Embryonic facial prominence (tissue), 1 donor: ENCODE data around the gene TMC3.
"Not testable (repeated sequence)": the region's sequence is repeated elsewhere in the genome, so short reads cannot be mapped to it uniquely, and the experiment has no call there.

Experiments used
- DNase-seq: peaks from one replicate; pipeline ENCODE4 v3.0.0-alpha.2; 2016; ENCODE audit errors: extremely low spot score

Gene TMC3

GRCh38 chr15:81384891-81385720, 11.1 kb upstream of the TMC3 start:
- no peak for DNase-seq

GRCh38 chr15:81381720-81382119, 7.7 kb upstream of the TMC3 start:
- no peak for DNase-seq

- no peak for DNase-seq
Measured at GRCh38 chr15:81380668-81381067, 6.7 kb upstream of the TMC3 start.

GRCh38 chr15:81380203-81380602, 6.2 kb upstream of the TMC3 start:
- DNase-seq: no peak

GRCh38 chr15:81379269-81379668, 5.3 kb upstream of the TMC3 start:
- DNase-seq: no peak

GRCh38 chr15:81378443-81378842, 4.4 kb upstream of the TMC3 start:
- no peak for DNase-seq

- DNase-seq: no peak
Measured at GRCh38 chr15:81377871-81378270, 3.9 kb upstream of the TMC3 start.

- DNase-seq: no peak
Measured at GRCh38 chr15:81376231-81376630, 2.2 kb upstream of the TMC3 start.

- no peak for DNase-seq
Measured at GRCh38 chr15:81375461-81375860, 1.4 kb upstream of the TMC3 start.

- no peak for DNase-seq
Measured at GRCh38 chr15:81373176-81373575, 837 bp downstream of the TMC3 start.

- DNase-seq: no peak
Measured at GRCh38 chr15:81372575-81372974, 1.4 kb downstream of the TMC3 start.

- no peak for DNase-seq
Measured at GRCh38 chr15:81363718-81364500, 10.1 kb downstream of the TMC3 start.

- DNase-seq: no peak
Measured at GRCh38 chr15:81363276-81363675, 10.7 kb downstream of the TMC3 start.

GRCh38 chr15:81362790-81363189, 11.2 kb downstream of the TMC3 start:
- DNase-seq: no peak

- no peak for DNase-seq
Measured at GRCh38 chr15:81361891-81362290, 12.1 kb downstream of the TMC3 start.

GRCh38 chr15:81360491-81360890, 13.5 kb downstream of the TMC3 start:
- no peak for DNase-seq

- DNase-seq: no peak
Measured at GRCh38 chr15:81358248-81358647, 15.8 kb downstream of the TMC3 start.

- DNase-seq: no peak
Measured at GRCh38 chr15:81357180-81357686, 16.8 kb downstream of the TMC3 start.

- no peak for DNase-seq
Measured at GRCh38 chr15:81356252-81356651, 17.8 kb downstream of the TMC3 start.

GRCh38 chr15:81351651-81352050, 22.4 kb downstream of the TMC3 start:
- no peak for DNase-seq

GRCh38 chr15:81349271-81349670, 24.7 kb downstream of the TMC3 start:
- DNase-seq: no peak

GRCh38 chr15:81348691-81349090, 25.3 kb downstream of the TMC3 start:
- DNase-seq: not testable (repeated sequence)

GRCh38 chr15:81347910-81348309, 26.1 kb downstream of the TMC3 start:
- DNase-seq: no peak
